Liver (tissue), 9 donors: ENCODE data around the gene LENG1. TPM values are rescaled to one million over a fixed set of nuclear protein-coding genes. Genes with fewer than 3 reads are reported as not detected.
A peak's percentile ranks its signal among the peaks of the same experiment; 100 is the strongest.

Source experiments
- DNase-seq: peaks from one replicate; pipeline ENCODE4 v3.0.0-alpha.2; 2017; ENCODE audit warnings: low spot score
- H3K27ac ChIP-seq, 2 donors: one replicate each; pipeline ENCODE4 v1.7.0; 2013; ENCODE audit warnings: inconsistent platforms in 2 of 2, low read length in 2 of 2, control low read depth in 1 of 2, low read depth in 1 of 2, mild to moderate bottlenecking in 1 of 2
- H3K27me3 ChIP-seq, 4 donors: one replicate each; pipeline versions ENCODE4 v1.6.1 to v1.7.0; 2013; ENCODE audit warnings: low read length in 3 of 4, inconsistent platforms in 1 of 4, mild to moderate bottlenecking in 1 of 4, moderate library complexity in 1 of 4; ENCODE audit not compliant: control insufficient read depth in 4 of 4, insufficient read depth in 4 of 4
- H3K36me3 ChIP-seq, 4 donors: one replicate each; pipeline versions ENCODE4 v1.6.1 to v1.7.0; 2013; ENCODE audit warnings: low read length in 3 of 4, mild to moderate bottlenecking in 3 of 4, low read depth in 1 of 4, moderate library complexity in 1 of 4; ENCODE audit not compliant: control insufficient read depth in 4 of 4, insufficient read depth in 3 of 4
- H3K4me1 ChIP-seq, 4 donors: one replicate each; pipeline versions ENCODE4 v1.6.1 to v1.7.0; 2013; ENCODE audit warnings: low read length in 3 of 4, mild to moderate bottlenecking in 3 of 4, moderate library complexity in 1 of 4; ENCODE audit not compliant: control insufficient read depth in 4 of 4, insufficient read depth in 4 of 4
- H3K4me3 ChIP-seq, 3 donors: one replicate each; pipeline versions ENCODE4 v1.6.1 to v1.7.0; 2013; ENCODE audit warnings: low read length in 3 of 3, control low read depth in 1 of 3, low read depth in 1 of 3, mild to moderate bottlenecking in 1 of 3
- H3K9ac ChIP-seq, 2 donors: one replicate each; pipeline ENCODE4 v1.7.0; 2013; ENCODE audit warnings: low read length in 2 of 2, mild to moderate bottlenecking in 2 of 2, moderate library complexity in 2 of 2, control low read depth in 1 of 2, low read depth in 1 of 2
- H3K9me3 ChIP-seq, 4 donors: one replicate each; pipeline versions ENCODE4 v1.6.1 to v1.7.0; 2013; ENCODE audit warnings: low read length in 3 of 4; ENCODE audit not compliant: control insufficient read depth in 4 of 4
- ATF3 ChIP-seq: IDR thresholded peaks from 2 replicates; pipeline ENCODE4 v1.6.1; 2016; ENCODE audit warnings: antibody characterized with exemption
- EGR1 ChIP-seq, 2 donors: IDR thresholded peaks; 2 replicates each; pipeline ENCODE4 v1.6.1; 2016 to 2018; ENCODE audit warnings: antibody characterized with exemption in 2 of 2, low read depth in 2 of 2
- FOXA1 ChIP-seq: IDR thresholded peaks from 2 replicates; pipeline ENCODE4 v1.6.1; 2016; ENCODE audit warnings: antibody characterized with exemption
- FOXA2 ChIP-seq: IDR thresholded peaks from 2 replicates; pipeline ENCODE4 v1.6.1; 2016; ENCODE audit warnings: antibody characterized with exemption
- GABPA ChIP-seq, 2 donors: IDR thresholded peaks in 1 of 2; conservative IDR thresholded peaks in 1 of 2; 2 replicates each; pipeline ENCODE4 v1.6.1; 2016; ENCODE audit warnings: antibody characterized with exemption in 2 of 2, mild to moderate bottlenecking in 1 of 2, moderate library complexity in 1 of 2
- HNF4A ChIP-seq, 2 donors: conservative IDR thresholded peaks; 2 replicates each; pipeline ENCODE4 v1.6.1; 2016; ENCODE audit warnings: antibody characterized with exemption in 2 of 2, mild to moderate bottlenecking in 2 of 2
- HNF4G ChIP-seq: IDR thresholded peaks from 2 replicates; pipeline ENCODE4 v1.6.1; 2016; ENCODE audit warnings: antibody characterized with exemption
- JUND ChIP-seq, 2 donors: IDR thresholded peaks; 2 replicates each; pipeline ENCODE4 v1.6.1; 2016; ENCODE audit warnings: antibody characterized with exemption in 2 of 2
- MAX ChIP-seq: IDR thresholded peaks from 2 replicates; pipeline ENCODE4 v1.6.1; 2016; ENCODE audit warnings: antibody characterized with exemption
- NR2F2 ChIP-seq: IDR thresholded peaks from 2 replicates; pipeline ENCODE4 v1.6.1; 2016; ENCODE audit warnings: antibody characterized with exemption
- RAD21 ChIP-seq, 2 donors: IDR thresholded peaks; 2 replicates each; pipeline ENCODE4 v1.6.1; 2016; ENCODE audit warnings: antibody characterized with exemption in 2 of 2, mild to moderate bottlenecking in 2 of 2
- RXRA ChIP-seq, 2 donors: IDR thresholded peaks; 2 replicates each; pipeline ENCODE4 v1.6.1; 2017 to 2018; ENCODE audit warnings: antibody characterized with exemption in 2 of 2, mild to moderate bottlenecking in 1 of 2
- SP1 ChIP-seq: IDR thresholded peaks from 2 replicates; pipeline ENCODE4 v1.6.1; 2018; ENCODE audit warnings: antibody characterized with exemption, mild to moderate bottlenecking
- TAF1 ChIP-seq: conservative IDR thresholded peaks from 2 replicates; pipeline ENCODE4 v1.6.1; 2016; ENCODE audit warnings: antibody characterized with exemption, mild to moderate bottlenecking
- YY1 ChIP-seq: IDR thresholded peaks from 2 replicates; pipeline ENCODE4 v1.6.1; 2016; ENCODE audit warnings: antibody characterized with exemption, mild to moderate bottlenecking
- WGBS: extraction: QIAGEN DNeasy Blood & Tissue Kit; methylation state at CpG from one replicate; pipeline ENCODE4 v1.1.7; 2013; 5-methylcytosine and 5-hydroxymethylcytosine counted together
- polyA plus RNA-seq, 2 donors: library from polyadenylated mRNA; stranded (reverse) in 1 of 2; unstranded in 1 of 2; fragments of 200-250 nt in 1 of 2; fragments of >200 nt in 1 of 2; fragmentation: Nextera tagmentation in 1 of 2; extraction: Ambion mirVana in 1 of 2; gene quantifications; one replicate each; pipeline versions ENCODE4 v1.2.1 to v1.2.3, GENCODE V29; 2013 to 2015
- total RNA-seq, 2 donors: library from RNA; depleted of rRNA; stranded (reverse); fragments of >200 nt; gene quantifications; one replicate each; pipeline ENCODE4 v1.2.3, GENCODE V29; 2014
- TF ChIP-seq, protein P1 (sequence below): fragments of 150-350 bp; IDR thresholded peaks from 2 replicates; pipeline ENCODE4 v1.5.1; 2017; ENCODE audit warnings: improper control_type of control experiment, low read depth, low read length; ENCODE audit not compliant: missing input control
- TF ChIP-seq, protein P2 (sequence below): IDR thresholded peaks from 2 replicates; pipeline ENCODE4 v1.6.1; 2016; ENCODE audit warnings: antibody characterized with exemption
- TF ChIP-seq, protein P3 (sequence below): IDR thresholded peaks from 2 replicates; pipeline ENCODE4 v1.6.1; 2016; ENCODE audit warnings: antibody characterized with exemption, mild to moderate bottlenecking
- donor health status: healthy.
- donor health status: healthy.
- donor health status: healthy.
- donor health status: healthy.
- donor health status: healthy.

Gene LENG1
- total and polyA plus RNA-seq, 4 donors, result 2.6 to 4.4 (median 2.9) TPM

GRCh38 chr19:54208784-54209057 lies 49.2 kb upstream of the LENG1 start:
- no peaks in the 10 kb centered on the region for H3K9me3 ChIP-seq
- H3K4me3 ChIP-seq, result no peak overlapping the region
- H3K27me3 ChIP-seq, result no peaks in the 10 kb centered on the region
- peaks cover 31 to 78% (median 66%) of the 10 kb centered on the region in 4 donors for H3K4me1 ChIP-seq
- peak overlapping the region; percentile 88 to 94 for H3K27ac ChIP-seq
- TF ChIP-seq, protein P1, sequence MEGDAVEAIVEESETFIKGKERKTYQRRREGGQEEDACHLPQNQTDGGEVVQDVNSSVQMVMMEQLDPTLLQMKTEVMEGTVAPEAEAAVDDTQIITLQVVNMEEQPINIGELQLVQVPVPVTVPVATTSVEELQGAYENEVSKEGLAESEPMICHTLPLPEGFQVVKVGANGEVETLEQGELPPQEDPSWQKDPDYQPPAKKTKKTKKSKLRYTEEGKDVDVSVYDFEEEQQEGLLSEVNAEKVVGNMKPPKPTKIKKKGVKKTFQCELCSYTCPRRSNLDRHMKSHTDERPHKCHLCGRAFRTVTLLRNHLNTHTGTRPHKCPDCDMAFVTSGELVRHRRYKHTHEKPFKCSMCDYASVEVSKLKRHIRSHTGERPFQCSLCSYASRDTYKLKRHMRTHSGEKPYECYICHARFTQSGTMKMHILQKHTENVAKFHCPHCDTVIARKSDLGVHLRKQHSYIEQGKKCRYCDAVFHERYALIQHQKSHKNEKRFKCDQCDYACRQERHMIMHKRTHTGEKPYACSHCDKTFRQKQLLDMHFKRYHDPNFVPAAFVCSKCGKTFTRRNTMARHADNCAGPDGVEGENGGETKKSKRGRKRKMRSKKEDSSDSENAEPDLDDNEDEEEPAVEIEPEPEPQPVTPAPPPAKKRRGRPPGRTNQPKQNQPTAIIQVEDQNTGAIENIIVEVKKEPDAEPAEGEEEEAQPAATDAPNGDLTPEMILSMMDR, result no peak
- TF ChIP-seq FOXA2 (no peak), RAD21 (IDR thresholded peaks at IDR 0.05) (no peak), NR2F2 (no peak), RXRA (IDR thresholded peaks at IDR 0.05) (no peak), SP1 (no peak)
- H3K36me3 ChIP-seq, result peaks cover 19 to 35% (median 26%) of the 10 kb centered on the region in 4 donors
- peak overlapping the region; percentile 9 to 11 for H3K9ac ChIP-seq
- WGBS, result 85% methylated on average over 8 of the region's 8 CpGs
- DNase-seq, result no peak

GRCh38 chr19:54207983-54208783 lies 48.7 kb upstream of the LENG1 start:
- 60% methylated on average over 18 of the region's 18 CpGs for WGBS
- Histone ChIP-seq H3K4me3 (no peak overlapping the region), H3K9me3 (no peaks in the 10 kb centered on the region), H3K27me3 (no peaks in the 10 kb centered on the region), H3K27ac (peak overlapping the region; percentile 88 to 94), H3K4me1 (peaks cover 31 to 84% (median 69%) of the 10 kb centered on the region in 4 donors), H3K9ac (peak overlapping the region; percentile 9 to 11), H3K36me3 (peaks cover 20 to 37% (median 27%) of the 10 kb centered on the region in 4 donors)
- TF ChIP-seq YY1 (peak; percentile 49), FOXA1 (no peak), NR2F2 (peak; percentile 65), SP1 (peak; percentile 86), EGR1 (IDR thresholded peaks at IDR 0.05; ENCODE audit: low read depth in 2 of 2) (peak in 1 of 2 donors; percentile 52), TAF1 (no peak), GABPA (IDR thresholded peaks at IDR 0.05 in 1 of 2, conservative IDR thresholded peaks at IDR 0.05 in 1 of 2) (peak in 1 of 2 donors; percentile 22), HNF4G (peak; percentile 31), MAX (peak; percentile 87), RAD21 (IDR thresholded peaks at IDR 0.05) (peak in 1 of 2 donors; percentile 42), HNF4A (conservative IDR thresholded peaks at IDR 0.05) (peak; percentile 39 to 54), RXRA (IDR thresholded peaks at IDR 0.05) (peak; percentile 84 to 94), FOXA2 (no peak), JUND (IDR thresholded peaks at IDR 0.05) (peak; percentile 5 to 66), ATF3 (peak; percentile 17)
- TF ChIP-seq, protein P2, sequence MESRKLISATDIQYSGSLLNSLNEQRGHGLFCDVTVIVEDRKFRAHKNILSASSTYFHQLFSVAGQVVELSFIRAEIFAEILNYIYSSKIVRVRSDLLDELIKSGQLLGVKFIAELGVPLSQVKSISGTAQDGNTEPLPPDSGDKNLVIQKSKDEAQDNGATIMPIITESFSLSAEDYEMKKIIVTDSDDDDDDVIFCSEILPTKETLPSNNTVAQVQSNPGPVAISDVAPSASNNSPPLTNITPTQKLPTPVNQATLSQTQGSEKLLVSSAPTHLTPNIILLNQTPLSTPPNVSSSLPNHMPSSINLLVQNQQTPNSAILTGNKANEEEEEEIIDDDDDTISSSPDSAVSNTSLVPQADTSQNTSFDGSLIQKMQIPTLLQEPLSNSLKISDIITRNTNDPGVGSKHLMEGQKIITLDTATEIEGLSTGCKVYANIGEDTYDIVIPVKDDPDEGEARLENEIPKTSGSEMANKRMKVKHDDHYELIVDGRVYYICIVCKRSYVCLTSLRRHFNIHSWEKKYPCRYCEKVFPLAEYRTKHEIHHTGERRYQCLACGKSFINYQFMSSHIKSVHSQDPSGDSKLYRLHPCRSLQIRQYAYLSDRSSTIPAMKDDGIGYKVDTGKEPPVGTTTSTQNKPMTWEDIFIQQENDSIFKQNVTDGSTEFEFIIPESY, result peak; percentile 23
- TF ChIP-seq, protein P3, sequence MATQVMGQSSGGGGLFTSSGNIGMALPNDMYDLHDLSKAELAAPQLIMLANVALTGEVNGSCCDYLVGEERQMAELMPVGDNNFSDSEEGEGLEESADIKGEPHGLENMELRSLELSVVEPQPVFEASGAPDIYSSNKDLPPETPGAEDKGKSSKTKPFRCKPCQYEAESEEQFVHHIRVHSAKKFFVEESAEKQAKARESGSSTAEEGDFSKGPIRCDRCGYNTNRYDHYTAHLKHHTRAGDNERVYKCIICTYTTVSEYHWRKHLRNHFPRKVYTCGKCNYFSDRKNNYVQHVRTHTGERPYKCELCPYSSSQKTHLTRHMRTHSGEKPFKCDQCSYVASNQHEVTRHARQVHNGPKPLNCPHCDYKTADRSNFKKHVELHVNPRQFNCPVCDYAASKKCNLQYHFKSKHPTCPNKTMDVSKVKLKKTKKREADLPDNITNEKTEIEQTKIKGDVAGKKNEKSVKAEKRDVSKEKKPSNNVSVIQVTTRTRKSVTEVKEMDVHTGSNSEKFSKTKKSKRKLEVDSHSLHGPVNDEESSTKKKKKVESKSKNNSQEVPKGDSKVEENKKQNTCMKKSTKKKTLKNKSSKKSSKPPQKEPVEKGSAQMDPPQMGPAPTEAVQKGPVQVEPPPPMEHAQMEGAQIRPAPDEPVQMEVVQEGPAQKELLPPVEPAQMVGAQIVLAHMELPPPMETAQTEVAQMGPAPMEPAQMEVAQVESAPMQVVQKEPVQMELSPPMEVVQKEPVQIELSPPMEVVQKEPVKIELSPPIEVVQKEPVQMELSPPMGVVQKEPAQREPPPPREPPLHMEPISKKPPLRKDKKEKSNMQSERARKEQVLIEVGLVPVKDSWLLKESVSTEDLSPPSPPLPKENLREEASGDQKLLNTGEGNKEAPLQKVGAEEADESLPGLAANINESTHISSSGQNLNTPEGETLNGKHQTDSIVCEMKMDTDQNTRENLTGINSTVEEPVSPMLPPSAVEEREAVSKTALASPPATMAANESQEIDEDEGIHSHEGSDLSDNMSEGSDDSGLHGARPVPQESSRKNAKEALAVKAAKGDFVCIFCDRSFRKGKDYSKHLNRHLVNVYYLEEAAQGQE, result peak; percentile 0
- TF ChIP-seq, protein P1, result no peak
- DNase-seq, result no peak
